HTERT RPE-1 (cell line): ENCODE measurements around the gene C4BPA.

Experiments
- in situ Hi-C: fragments of 300-500 bp; cut with MboI; formaldehyde crosslinking; loops from 4 replicates; pipeline ENCODE4 v1.14.3; 2020; ENCODE audit warnings: low sequenced_read_pairs

The C4BPA gene

GRCh38 chr1:207077012-207077411 lies 27.0 kb upstream of the C4BPA start:
- in situ Hi-C loops = no loop called here

GRCh38 chr1:207077470-207078377 lies 26.3 kb upstream of the C4BPA start:
- in situ Hi-C loops = no loop called here

GRCh38 chr1:207078578-207079132 lies 25.4 kb upstream of the C4BPA start:
- in situ Hi-C loops = no loop called here

GRCh38 chr1:207079706-207080241 lies 24.3 kb upstream of the C4BPA start:
- in situ Hi-C loops = no loop called here

GRCh38 chr1:207081088-207081487 lies 22.9 kb upstream of the C4BPA start:
- in situ Hi-C loops = no loop called here

GRCh38 chr1:207081806-207082205 lies 22.2 kb upstream of the C4BPA start:
- in situ Hi-C loops = no loop called here

GRCh38 chr1:207084232-207084631 lies 19.8 kb upstream of the C4BPA start:
- in situ Hi-C loops = no loop called here

GRCh38 chr1:207084701-207085180 lies 19.3 kb upstream of the C4BPA start:
- in situ Hi-C loops = no loop called here

GRCh38 chr1:207085887-207086286 lies 18.1 kb upstream of the C4BPA start:
- in situ Hi-C loops = no loop called here

GRCh38 chr1:207088161-207088560 lies 15.9 kb upstream of the C4BPA start:
- in situ Hi-C loops = no loop called here

GRCh38 chr1:207088701-207089626 lies 15.1 kb upstream of the C4BPA start, which contains the start of gene C4BPB:
C4BPB (plus strand) TSS chr1:207088860; CDS start chr1:207089532, 672 bp downstream.
- in situ Hi-C loops = no loop called here

- in situ Hi-C loops = no loop called here
These were observed 14.2 kb upstream of the C4BPA start for GRCh38 chr1:207089627-207090355.

- in situ Hi-C loops = no loop called here
These were observed 12.7 kb upstream of the C4BPA start for GRCh38 chr1:207091200-207091908.

GRCh38 chr1:207093944-207094343 lies 10.1 kb upstream of the C4BPA start:
- in situ Hi-C loops = no loop called here

GRCh38 chr1:207097871-207098324 lies 6.1 kb upstream of the C4BPA start:
- in situ Hi-C loops = no loop called here

- in situ Hi-C loops = no loop called here
These were observed 2.3 kb upstream of the C4BPA start for GRCh38 chr1:207101720-207102119.

GRCh38 chr1:207102146-207102545 lies 1.9 kb upstream of the C4BPA start:
- in situ Hi-C loops = no loop called here

GRCh38 chr1:207102659-207103058 lies 1.4 kb upstream of the C4BPA start:
- in situ Hi-C loops = no loop called here

- in situ Hi-C loops = no loop called here
These were observed 5.0 kb downstream of the C4BPA start for GRCh38 chr1:207109004-207109403.
